K562 (cell line): ENCODE results near the gene ANK3. TPM values are rescaled to one million over a fixed set of nuclear protein-coding genes. Genes with fewer than 3 reads are reported as not detected.

ENCODE experiments used
- ATAC-seq: fragments of 200-7000 bp; cut with Tn5 transposase; 3 replicates; pipeline ENCODE4 v1.9.1; 2020; ENCODE audit warnings: moderate library complexity
- BruUV-seq: library from RNA; stranded (reverse); fragments of 400-500 nt; replicated peaks from 2 replicates; lab custom pipeline; 2021; lab: Mats Ljungman, UMichigan
- CTCF ChIA-PET: fragments of 300-600 bp; formaldehyde crosslinking; extraction: SDS; loops from one replicate; lab custom pipeline; 2021; ENCODE audit warnings: low intra/inter-chr PET ratio; lab: Yijun Ruan, JAX
- POLR2A ChIA-PET: fragments of 300-600, 350-650 bp; sonication (Branson Sonifier 250); formaldehyde crosslinking; extraction: SDS; loops from one replicate; lab custom pipeline; 2021; ENCODE audit warnings: antibody characterized with exemption, inconsistent platforms; lab: Yijun Ruan, JAX
- DNase-seq, 4 experiments: peaks; one replicate each; pipeline versions ENCODE4 v3.0.0 to v3.0.0-alpha.2; 2011 to 2018; ENCODE audit warnings: low spot score in 3 of 4, mixed read lengths in 3 of 4; ENCODE audit errors: extremely low read depth in 1 of 4
- FAIRE-seq: peaks from 2 replicates; lab custom pipeline; 2011; peaks lifted over from hg19 to GRCh38; lab: Jason Lieb, UNC
- H2AFZ ChIP-seq: 2 replicates; pipeline ENCODE4 v1.6.0; 2011; ENCODE audit warnings: low read depth, low read length, control low read depth, inconsistent platforms
- H3K27ac ChIP-seq: fragments of 200-600 bp; 3 replicates; pipeline ENCODE4 v1.8.0; 2011; ENCODE audit warnings: low read depth, mild to moderate bottlenecking, control low read depth, inconsistent platforms, low read length, moderate library complexity, mixed read lengths; ENCODE audit errors: extremely low read depth
- H3K27me3 ChIP-seq, 2 experiments: fragments of 300-600 bp in 1 of 2; 2 replicates in 1 of 2; 3 replicates in 1 of 2; pipeline versions ENCODE4 v1.6.0 to v1.8.0; 2011; ENCODE audit warnings: inconsistent platforms in 2 of 2, low read length in 2 of 2, mild to moderate bottlenecking in 1 of 2, mixed read lengths in 1 of 2, moderate library complexity in 1 of 2; ENCODE audit not compliant: control insufficient read depth in 2 of 2, insufficient read depth in 2 of 2
- H3K36me3 ChIP-seq: fragments of 300-600 bp; 3 replicates; pipeline ENCODE4 v1.8.0; 2011; ENCODE audit warnings: mild to moderate bottlenecking, low read length, inconsistent platforms; ENCODE audit not compliant: control insufficient read depth, insufficient read depth
- H3K4me1 ChIP-seq, 2 experiments: fragments of 200-600 bp in 1 of 2; replicated peaks in 1 of 2; 2 replicates in 1 of 2; 3 replicates in 1 of 2; pipeline versions ENCODE4 v1.5.1 to v1.8.0; 2011; ENCODE audit warnings: inconsistent platforms in 2 of 2, low read length in 2 of 2, mild to moderate bottlenecking in 1 of 2, mixed read lengths in 1 of 2, moderate library complexity in 1 of 2; ENCODE audit not compliant: control insufficient read depth in 2 of 2, insufficient read depth in 2 of 2
- H3K4me2 ChIP-seq: 2 replicates; pipeline ENCODE4 v1.6.1; 2011; ENCODE audit warnings: low read length, control low read depth, inconsistent platforms, mixed read lengths; ENCODE audit not compliant: insufficient read depth
- H3K4me3 ChIP-seq: fragments of 200-600 bp; sonication (generic), shearing (Covaris generic); 2 replicates; pipeline ENCODE4 v1.5.1; 2016; ENCODE audit warnings: control low read depth, inconsistent platforms
- H3K79me2 ChIP-seq: fragments of 200-600 bp; 3 replicates; pipeline ENCODE4 v1.8.0; 2011; ENCODE audit warnings: low read length, inconsistent platforms; ENCODE audit not compliant: control insufficient read depth, insufficient read depth
- H3K9ac ChIP-seq, 2 experiments: 2 replicates each; pipeline versions ENCODE4 v1.6.0 to v1.6.1; 2011; ENCODE audit warnings: low read depth in 2 of 2, low read length in 2 of 2, control low read depth in 1 of 2, inconsistent platforms in 1 of 2, mild to moderate bottlenecking in 1 of 2, mixed read lengths in 1 of 2; ENCODE audit not compliant: insufficient read depth in 1 of 2
- H3K9me1 ChIP-seq: one replicate; pipeline ENCODE4 v1.6.0; 2011; ENCODE audit warnings: inconsistent platforms, mild to moderate bottlenecking, low read length, moderate library complexity; ENCODE audit not compliant: control insufficient read depth, insufficient read depth
- H3K9me3 ChIP-seq: replicated peaks from 2 replicates; pipeline ENCODE4 v1.5.1; 2011; ENCODE audit warnings: low read depth, low read length, inconsistent platforms; ENCODE audit not compliant: control insufficient read depth, insufficient read depth
- H4K20me1 ChIP-seq: replicated peaks from 2 replicates; pipeline ENCODE4 v1.6.1; 2011; ENCODE audit warnings: low read length, inconsistent platforms, mixed read lengths; ENCODE audit not compliant: control insufficient read depth, insufficient read depth
- ARID2 ChIP-seq: fragments of 450-650 bp; IDR thresholded peaks from 2 replicates; pipeline ENCODE4 v1.6.1; 2017; ENCODE audit warnings: antibody characterized with exemption, mild to moderate bottlenecking
- CBFA2T2 ChIP-seq: fragments of 450-650 bp; conservative IDR thresholded peaks from 2 replicates; pipeline ENCODE4 v1.6.1; 2017; ENCODE audit warnings: mild to moderate bottlenecking
- CBX3 ChIP-seq, 2 experiments: IDR thresholded peaks; 1 replicate in 1 of 2; 2 replicates in 1 of 2; pipeline ENCODE4 v1.6.1; 2012; ENCODE audit warnings: inconsistent platforms in 2 of 2, low read length in 2 of 2, borderline replicate concordance in 1 of 2, control low read depth in 1 of 2
- HDGF ChIP-seq: fragments of 450-650 bp; IDR thresholded peaks from 2 replicates; pipeline ENCODE4 v1.6.1; 2016
- HMG20A ChIP-seq: fragments of 450-650 bp; formaldehyde crosslinking; conservative IDR thresholded peaks from 2 replicates; pipeline ENCODE4 v1.4.0; 2020; ENCODE audit warnings: mild to moderate bottlenecking, mixed read lengths
- KDM2B ChIP-seq: fragments of 250-450 bp; sonication (Bioruptor Pico); IDR thresholded peaks from 2 replicates; pipeline ENCODE4 v1.8.0; 2021; ENCODE audit warnings: mild to moderate bottlenecking, moderate library complexity
- MTA3 ChIP-seq: fragments of 450-650 bp; formaldehyde crosslinking; IDR thresholded peaks from 2 replicates; pipeline ENCODE4 v1.6.1; 2017; ENCODE audit warnings: mild to moderate bottlenecking, borderline replicate concordance
- NONO ChIP-seq, 2 experiments: fragments of 200-400 bp in 1 of 2; fragments of 450-650 bp in 1 of 2; formaldehyde crosslinking in 1 of 2; IDR thresholded peaks; 2 replicates each; pipeline ENCODE4 v1.6.1; 2017; ENCODE audit warnings: low read depth in 2 of 2, mild to moderate bottlenecking in 2 of 2, moderate library complexity in 2 of 2, low read length in 1 of 2
- PTBP1 ChIP-seq: fragments of 200-400 bp; formaldehyde crosslinking; IDR thresholded peaks from 2 replicates; pipeline ENCODE4 v1.6.1; 2017; ENCODE audit warnings: low read depth, low read length
- RFX7 ChIP-seq: fragments of 250-450 bp; sonication (Bioruptor Pico); IDR thresholded peaks from 2 replicates; pipeline ENCODE4 v1.5.1; 2021; ENCODE audit warnings: mild to moderate bottlenecking
- YBX1 ChIP-seq: fragments of 450-650 bp; IDR thresholded peaks from 2 replicates; pipeline ENCODE4 v1.7.1; 2016; ENCODE audit warnings: mild to moderate bottlenecking
- ZBED1 ChIP-seq: IDR thresholded peaks from 2 replicates; pipeline ENCODE4 v1.6.1; 2014
- ZBTB7A ChIP-seq: IDR thresholded peaks from 2 replicates; pipeline ENCODE4 v1.6.1; 2011; ENCODE audit warnings: low read depth, mild to moderate bottlenecking, low read length, moderate library complexity, borderline replicate concordance; ENCODE audit not compliant: control insufficient read depth
- ZC3H4 ChIP-seq: sonication (generic); formaldehyde crosslinking; IDR thresholded peaks from 2 replicates; pipeline ENCODE4 v1.9.0; 2021; ENCODE audit warnings: missing genetic modification reagents, borderline replicate concordance
- ZNF274 ChIP-seq: IDR thresholded peaks from 2 replicates; pipeline ENCODE4 v1.6.1; 2011; ENCODE audit warnings: low read depth, mild to moderate bottlenecking, low read length, moderate library complexity, borderline replicate concordance
- WGBS: fragments of 100-300 bp; shearing (Covaris generic); methylation state at CpG from one replicate; pipeline ENCODE4 v1.1.6; 2016; ENCODE audit warnings: low coverage, mixed read lengths; ENCODE audit not compliant: insufficient coverage; ENCODE audit errors: missing lambda C conversion rate; 5-methylcytosine and 5-hydroxymethylcytosine counted together
- in situ Hi-C: fragments of 300-500 bp; cut with MboI; formaldehyde crosslinking; loops from 4 replicates; pipeline ENCODE4 v1.15.0; 2018; ENCODE audit warnings: inconsistent platforms, mixed read lengths
- intact Hi-C: fragments of 100-400 bp; cut with micrococcal nuclease; formaldehyde crosslinking; loops from 2 replicates; pipeline ENCODE4 v1.14.2; 2022
- polyA plus RNA-seq, 8 experiments: library from polyadenylated mRNA; depleted of rRNA in 4 of 8; stranded (reverse) in 5 of 8; unstranded in 3 of 8; fragments of >200 nt; fragmentation: Nextera tagmentation in 2 of 8; fragmentation: Illumina TruSeq in 1 of 8; extraction: Ambion mirVana in 2 of 8; extraction: Trizol in 1 of 8; gene quantifications; 2 replicates each; pipeline versions ENCODE4 v1.2.1 to v1.2.3, GENCODE V29; 2011 to 2014; ENCODE audit warnings: inconsistent platforms in 1 of 8, missing spikeins in 1 of 8
- total RNA-seq, 7 experiments: library from RNA; depleted of rRNA in 6 of 7; stranded (reverse); fragments of >200 nt in 6 of 7; fragmentation: Illumina TruSeq in 2 of 7; extraction: Trizol in 2 of 7; gene quantifications; 2 replicates each; pipeline versions ENCODE4 v1.2.1 to v1.2.3, GENCODE V29; 2011 to 2021; ENCODE audit warnings: low replicate concordance in 1 of 7
- TF ChIP-seq, protein P1 (sequence below): fragments of 250-450 bp; sonication (Bioruptor Pico); IDR thresholded peaks from 2 replicates; pipeline ENCODE4 v1.5.0; 2022; ENCODE audit warnings: mild to moderate bottlenecking

Gene ANK3
- total and polyA plus RNA-seq, 9 of the 15 experiments (the other 6 are each of a cell fraction or from before 2014, with no cell fraction given): 10.0 to 32.3 (median 17.9) TPM

GRCh38 chr10:60009710-60010383 is 379.8 kb downstream of the ANK3 start:
- intact Hi-C loops: no loop called here
- Histone ChIP-seq H3K9ac (no peak overlapping the region), H3K79me2 (no peaks in the 10 kb centered on the region), H3K36me3 (no peaks in the 10 kb centered on the region), H3K4me1 (no peaks in the 10 kb centered on the region), H4K20me1 (no peaks in the 10 kb centered on the region), H3K9me1 (no peaks in the 10 kb centered on the region), H3K9me3 (no peaks in the 10 kb centered on the region), H3K4me2 (no peak overlapping the region), H3K27ac (no peak overlapping the region), H2AFZ (no peak overlapping the region), H3K27me3 (peaks cover 9 to 11% of the 10 kb centered on the region in 2 experiments; a peak in 4 of 5 replicates), H3K4me3 (no peak overlapping the region)
- in situ Hi-C loops: no loop called here
- FAIRE-seq (no peak), ATAC-seq (no peak), DNase-seq (no peak)
- POLR2A ChIA-PET: interaction anchor here (0.6 to 1.5 kb wide), 3 partner anchors 12 to 639 kb away, joined by 3 to 4 read pairs (median 3); no protein-coding TSS in a partner anchor
- no TSS peak for BruUV-seq
- CTCF ChIA-PET: no interaction called here
- no peak for TF ChIP-seq CBFA2T2
- 0% methylated on average over 2 of the region's 2 CpGs for WGBS

DNA sequence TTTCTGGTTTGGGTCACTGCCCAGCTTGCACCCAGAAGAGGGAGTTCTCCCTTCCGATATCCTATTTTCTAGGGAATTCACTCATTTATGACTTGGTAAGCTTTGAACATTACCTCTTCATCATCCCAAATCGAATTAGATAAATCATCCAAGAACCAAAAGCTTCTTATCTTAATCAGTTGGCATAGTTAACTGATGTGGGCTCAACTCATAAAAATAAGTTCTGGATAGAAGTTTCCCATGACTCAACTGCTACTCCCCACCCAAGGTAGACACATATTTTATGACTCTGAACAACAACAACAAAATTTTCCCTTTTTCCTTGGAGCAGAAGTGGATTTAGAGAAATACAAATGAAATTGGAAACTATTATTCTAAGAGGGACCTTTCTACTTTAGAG is 380.4 kb downstream of the ANK3 start:
- no TSS peak for BruUV-seq
- WGBS: 14% methylated on average over 2 of the region's 2 CpGs
- no peaks in the 10 kb centered on the region for H4K20me1 ChIP-seq
- POLR2A ChIA-PET: interaction anchor here (0.6 to 1.5 kb wide), 2 partner anchors 12 to 263 kb away, joined by 3 to 4 read pairs; no protein-coding TSS in a partner anchor
- no peak overlapping the region for H3K4me2 ChIP-seq
- H3K79me2 ChIP-seq: no peaks in the 10 kb centered on the region
- H2AFZ ChIP-seq: no peak overlapping the region
- DNase-seq (no peak), FAIRE-seq (no peak), ATAC-seq (no peak)
- CTCF ChIA-PET: no interaction called here
- in situ Hi-C loops (no loop called here), intact Hi-C loops (no loop called here)
- no peaks in the 10 kb centered on the region for H3K9me1 ChIP-seq
- H3K9me3 ChIP-seq: no peaks in the 10 kb centered on the region
- H3K36me3 ChIP-seq: no peaks in the 10 kb centered on the region
- no peak overlapping the region for H3K27ac ChIP-seq
- no peak overlapping the region for H3K4me3 ChIP-seq
- H3K4me1 ChIP-seq: no peaks in the 10 kb centered on the region
- no peak overlapping the region for H3K9ac ChIP-seq
- H3K27me3 ChIP-seq: peaks cover 9 to 11% of the 10 kb centered on the region in 2 experiments; a peak in 4 of 5 replicates
- no peak for TF ChIP-seq ZC3H4 (CRISPR knock-in tag)
- TF ChIP-seq ZBED1: no peak
- TF ChIP-seq CBX3 (IDR thresholded peaks at IDR 0.05; ENCODE audit: borderline replicate concordance in 1 of 2, low read length in 2 of 2): no peak
- TF ChIP-seq YBX1: no peak
- TF ChIP-seq ARID2: no peak
- TF ChIP-seq, protein P1, sequence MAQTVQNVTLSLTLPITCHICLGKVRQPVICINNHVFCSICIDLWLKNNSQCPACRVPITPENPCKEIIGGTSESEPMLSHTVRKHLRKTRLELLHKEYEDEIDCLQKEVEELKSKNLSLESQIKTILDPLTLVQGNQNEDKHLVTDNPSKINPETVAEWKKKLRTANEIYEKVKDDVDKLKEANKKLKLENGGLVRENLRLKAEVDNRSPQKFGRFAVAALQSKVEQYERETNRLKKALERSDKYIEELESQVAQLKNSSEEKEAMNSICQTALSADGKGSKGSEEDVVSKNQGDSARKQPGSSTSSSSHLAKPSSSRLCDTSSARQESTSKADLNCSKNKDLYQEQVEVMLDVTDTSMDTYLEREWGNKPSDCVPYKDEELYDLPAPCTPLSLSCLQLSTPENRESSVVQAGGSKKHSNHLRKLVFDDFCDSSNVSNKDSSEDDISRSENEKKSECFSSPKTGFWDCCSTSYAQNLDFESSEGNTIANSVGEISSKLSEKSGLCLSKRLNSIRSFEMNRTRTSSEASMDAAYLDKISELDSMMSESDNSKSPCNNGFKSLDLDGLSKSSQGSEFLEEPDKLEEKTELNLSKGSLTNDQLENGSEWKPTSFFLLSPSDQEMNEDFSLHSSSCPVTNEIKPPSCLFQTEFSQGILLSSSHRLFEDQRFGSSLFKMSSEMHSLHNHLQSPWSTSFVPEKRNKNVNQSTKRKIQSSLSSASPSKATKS (CRISPR knock-in tag): no peak
- no peak for TF ChIP-seq MTA3
- no peak for TF ChIP-seq ZNF274
- no peak for TF ChIP-seq KDM2B
- TF ChIP-seq PTBP1: no peak
- no peak for TF ChIP-seq ZBTB7A
- no peak for TF ChIP-seq HMG20A (CRISPR knock-in tag)
- TF ChIP-seq HDGF: no peak
- no peak for TF ChIP-seq NONO (IDR thresholded peaks at IDR 0.05; ENCODE audit: low read depth in 2 of 2, low read length in 1 of 2)
- no peak for TF ChIP-seq RFX7 (CRISPR knock-in tag)
